Islet precursor cell (in vitro differentiated cells): Measurements from ENCODE around the gene TRAPPC12.
A peak's percentile ranks its signal among the peaks of the same experiment; 100 is the strongest.

Source experiments
- DNase-seq: peaks from one replicate; pipeline ENCODE4 v3.0.0-alpha.2; 2018

The TRAPPC12 gene

GRCh38 chr2:3409627-3410170 lies 30.2 kb downstream of the TRAPPC12 start:
- DNase-seq: no peak

DNA sequence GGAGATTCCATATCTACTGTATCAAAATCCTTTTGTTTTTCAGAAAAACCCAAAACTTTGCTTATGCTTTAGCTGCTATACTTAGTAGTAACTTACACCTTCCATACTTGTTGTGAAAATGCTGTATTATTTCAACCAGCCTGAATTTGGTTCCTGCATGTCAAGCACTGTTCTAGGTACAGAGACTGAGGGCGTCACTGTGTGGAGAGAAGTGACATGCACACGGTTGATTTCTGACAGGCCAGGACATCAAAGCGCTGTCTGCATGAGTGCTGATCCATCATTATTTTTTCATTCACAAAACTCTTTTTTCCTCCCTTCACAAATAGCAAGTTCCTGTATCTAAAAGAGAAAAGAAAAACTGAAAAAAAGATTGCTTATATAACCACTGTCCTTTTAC lies 31.6 kb downstream of the TRAPPC12 start:
- DNase-seq: no peak

GRCh38 chr2:3413697-3414096 lies 34.2 kb downstream of the TRAPPC12 start:
- DNase-seq: no peak

GRCh38 chr2:3414133-3414860 lies 34.8 kb downstream of the TRAPPC12 start:
- no peak for DNase-seq

GRCh38 chr2:3418766-3419404 lies 39.4 kb downstream of the TRAPPC12 start:
- DNase-seq: no peak

- no peak for DNase-seq
These were observed 40.7 kb downstream of the TRAPPC12 start for GRCh38 chr2:3420076-3420768.

DNA sequence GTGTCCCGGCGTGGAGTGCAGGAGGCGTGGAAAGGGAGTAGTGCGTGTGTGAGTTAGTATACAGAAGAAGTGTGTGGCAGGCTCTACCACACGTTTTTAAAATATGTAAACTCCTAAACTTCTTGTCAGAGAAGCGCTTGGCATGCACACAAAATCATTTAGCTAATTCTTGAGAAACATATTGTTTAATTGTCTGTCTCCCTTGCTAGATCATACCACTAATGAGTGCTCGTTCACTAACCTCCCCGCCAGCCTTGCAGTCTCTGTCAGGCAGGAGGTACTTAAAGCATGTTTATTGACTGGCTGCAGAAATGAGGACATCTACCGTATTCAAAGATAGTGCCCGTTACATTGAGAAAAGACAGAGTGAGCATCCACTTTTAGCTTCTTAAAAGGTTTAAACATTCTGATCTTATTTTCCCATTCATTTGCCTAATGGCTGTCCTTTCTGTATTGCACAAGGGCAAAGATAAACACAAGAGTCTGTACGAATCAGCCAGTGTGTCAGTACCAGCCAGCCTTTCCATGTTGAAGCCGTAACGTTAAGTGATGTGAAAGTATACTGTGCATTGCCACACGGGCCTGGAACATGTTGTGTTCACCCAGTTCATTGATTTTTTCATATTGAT lies 41.4 kb downstream of the TRAPPC12 start:
- DNase-seq: no peak

DNA sequence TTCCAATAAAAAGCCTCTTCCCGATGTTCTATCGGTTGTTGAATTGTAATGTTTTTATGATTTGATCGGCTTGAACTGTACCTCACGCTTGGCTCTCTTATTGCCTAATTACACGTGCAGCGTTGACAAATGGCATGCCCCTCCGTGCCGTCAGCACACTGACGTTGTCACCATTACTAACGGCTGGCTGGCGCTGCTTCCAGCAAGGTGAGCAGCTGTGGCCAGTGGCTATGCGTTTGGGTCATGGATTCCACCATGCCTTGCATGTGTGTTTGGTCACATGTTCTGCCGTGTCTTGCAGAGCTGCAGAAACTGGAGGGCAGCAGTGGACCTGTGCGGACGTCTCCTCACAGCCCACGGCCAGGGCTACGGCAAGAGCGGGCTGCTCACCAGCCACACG lies 42.1 kb downstream of the TRAPPC12 start:
- DNase-seq: no peak

GRCh38 chr2:3422161-3422779 lies 42.8 kb downstream of the TRAPPC12 start:
- no peak for DNase-seq

DNA sequence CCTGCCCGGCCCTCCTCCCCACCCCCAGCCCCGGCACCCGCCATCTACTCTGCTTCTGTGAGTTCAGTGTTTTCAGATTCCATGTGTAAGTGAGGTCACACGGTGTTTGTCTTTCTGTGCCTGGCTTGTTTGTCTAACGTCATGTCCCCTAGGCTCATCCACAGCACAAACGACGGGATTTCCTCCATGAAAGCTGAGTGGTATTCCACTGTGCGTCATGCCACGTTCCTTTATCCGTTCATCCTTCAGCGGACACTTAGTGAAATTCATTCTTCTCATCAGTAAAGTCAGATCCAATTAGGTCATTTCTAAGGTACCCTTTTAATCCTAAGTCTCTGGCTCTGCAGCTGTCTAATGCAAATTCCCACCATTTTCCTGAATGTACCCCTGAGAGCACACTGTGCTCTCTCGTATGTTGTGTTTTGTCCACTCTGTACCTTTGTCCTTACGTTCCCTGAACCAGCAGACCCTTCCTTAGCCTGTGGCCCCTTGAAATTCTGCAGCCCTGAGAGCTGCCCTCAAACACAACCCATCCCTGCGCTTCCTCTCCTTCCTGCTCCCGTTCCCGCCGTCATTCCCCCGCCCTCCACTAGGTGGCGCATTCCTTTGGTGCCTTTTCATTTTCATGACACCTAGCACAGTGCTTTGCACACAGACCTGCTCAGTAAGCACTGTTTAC lies 44.1 kb downstream of the TRAPPC12 start:
- peak; percentile 85 for DNase-seq

GRCh38 chr2:3424171-3424795 lies 44.8 kb downstream of the TRAPPC12 start:
- DNase-seq: no peak

GRCh38 chr2:3426615-3427014 lies 47.1 kb downstream of the TRAPPC12 start:
- no peak for DNase-seq

GRCh38 chr2:3427272-3427671 lies 47.8 kb downstream of the TRAPPC12 start:
- no peak for DNase-seq

DNA sequence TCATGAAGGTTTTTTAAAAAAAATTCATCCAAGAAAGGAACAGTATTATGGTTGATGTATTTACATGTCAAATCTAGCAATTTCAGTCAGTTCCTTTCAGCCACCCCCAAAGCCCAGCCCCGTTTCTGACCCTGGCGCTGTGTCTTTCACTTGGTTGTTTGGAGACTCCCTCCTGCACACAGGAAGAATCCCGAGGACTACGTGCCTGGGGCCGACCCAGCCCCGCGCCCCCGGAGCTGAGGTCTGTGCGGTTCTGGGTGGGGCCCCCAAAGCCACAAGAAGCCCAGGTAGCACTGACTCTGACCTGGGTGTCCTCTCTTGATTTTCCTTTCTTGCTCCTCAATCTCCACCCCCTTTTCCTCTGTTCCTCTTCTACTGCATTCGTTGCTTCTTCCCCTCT lies 49.1 kb downstream of the TRAPPC12 start:
- DNase-seq: no peak

- no peak for DNase-seq
These were observed 49.6 kb downstream of the TRAPPC12 start for GRCh38 chr2:3429066-3429610.

DNA sequence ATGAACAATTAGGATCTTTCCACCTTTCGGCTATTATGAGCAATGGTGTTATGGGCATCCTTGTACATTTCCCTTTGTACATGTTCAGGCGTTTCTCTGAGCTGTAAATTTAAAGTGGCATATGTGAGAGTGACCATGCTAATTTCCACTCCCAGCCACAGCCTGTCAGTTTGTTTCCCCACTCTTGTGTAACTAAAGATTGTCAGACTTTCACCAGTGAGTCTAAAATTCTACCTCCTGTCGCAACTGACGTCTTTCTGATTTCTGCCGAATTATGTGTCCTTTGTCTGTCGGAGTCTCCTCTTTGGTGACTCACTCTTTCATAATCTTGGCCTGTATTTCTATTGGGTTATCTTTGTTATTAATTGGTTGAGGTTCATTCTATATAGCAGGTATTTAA lies 50.7 kb downstream of the TRAPPC12 start:
- no peak for DNase-seq

DNA sequence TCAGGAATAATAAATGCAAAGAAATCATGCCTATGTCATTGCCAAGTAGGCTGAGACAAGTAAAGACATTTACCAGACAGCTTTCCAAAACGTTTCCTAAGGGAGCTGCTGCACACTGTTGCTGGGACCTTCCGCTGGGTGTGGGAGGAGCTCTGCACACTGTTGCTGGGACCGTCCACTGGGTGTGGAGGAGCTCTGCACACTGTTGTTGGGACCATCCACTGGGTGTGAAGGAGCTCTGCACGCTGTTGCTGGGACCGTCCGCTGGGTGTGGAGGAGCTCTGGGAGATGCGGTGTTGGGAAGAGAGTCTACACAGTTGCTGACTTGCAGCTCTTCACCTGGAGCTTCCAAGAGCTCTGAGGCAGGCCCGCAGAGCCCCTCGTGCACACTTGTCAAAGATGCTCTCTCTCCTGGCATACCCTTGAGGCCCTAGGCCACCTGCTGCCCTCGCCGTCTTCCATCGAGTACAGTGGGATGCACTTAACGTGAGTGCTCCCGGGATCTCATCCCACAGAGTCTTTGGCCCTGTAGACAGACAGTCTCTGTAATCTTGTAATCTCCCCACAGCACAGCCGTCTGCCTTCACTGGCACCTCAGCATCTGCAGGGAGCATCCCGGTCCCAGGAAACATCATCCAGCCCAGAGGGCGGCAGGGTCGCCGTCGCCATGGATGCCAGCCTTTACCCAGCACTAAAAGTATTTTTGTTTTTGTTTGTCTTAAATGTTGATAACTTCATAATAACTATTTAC lies 51.4 kb downstream of the TRAPPC12 start:
- no peak for DNase-seq

GRCh38 chr2:3432067-3432466 lies 52.6 kb downstream of the TRAPPC12 start:
- DNase-seq: no peak

GRCh38 chr2:3432693-3433338 lies 53.3 kb downstream of the TRAPPC12 start:
- no peak for DNase-seq

DNA sequence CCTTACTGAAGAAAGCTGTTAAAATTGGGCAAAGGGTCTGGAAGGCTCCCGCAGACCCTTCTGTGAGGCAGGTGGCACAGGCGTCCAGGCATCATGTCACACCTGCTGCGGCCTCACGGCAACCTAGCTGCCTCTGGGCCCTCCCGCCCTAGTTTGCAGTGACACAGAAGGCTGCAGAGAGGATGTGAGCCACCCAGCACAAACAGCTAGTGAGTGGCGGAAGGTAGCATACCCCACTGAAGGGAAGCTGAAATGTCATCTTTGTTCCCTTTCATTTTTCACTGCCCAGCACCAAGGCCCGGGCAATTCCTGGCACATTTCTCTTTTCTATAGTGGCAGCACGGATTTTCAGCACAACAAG lies 53.8 kb downstream of the TRAPPC12 start:
- no peak for DNase-seq
